DND-41 (cell line): Measurements from ENCODE around the gene ICA1.

Experiments used
- ATAC-seq: fragments of 200-7000 bp; cut with Tn5 transposase; 3 replicates; pipeline ENCODE4 v1.9.1; 2021; ENCODE audit warnings: low read depth; ENCODE audit not compliant: insufficient read depth
- DNase-seq: peaks from one replicate; pipeline ENCODE4 v3.0.0-alpha.2; 2020
- H2AFZ ChIP-seq: 2 replicates; pipeline ENCODE4 v1.6.0; 2012; ENCODE audit warnings: low read depth, low read length
- H3K27ac ChIP-seq: 2 replicates; pipeline ENCODE4 v1.5.1; 2012; ENCODE audit warnings: low read length, inconsistent platforms
- H3K27me3 ChIP-seq: fragments of 200-600 bp; sonication (generic); 2 replicates; pipeline ENCODE4 v1.6.0; 2012; ENCODE audit warnings: low read length, mild to moderate bottlenecking, inconsistent platforms; ENCODE audit not compliant: insufficient read depth, poor library complexity
- H3K36me3 ChIP-seq: 2 replicates; pipeline ENCODE4 v1.5.1; 2012; ENCODE audit warnings: low read length, inconsistent platforms; ENCODE audit not compliant: insufficient read depth
- H3K4me1 ChIP-seq: 2 replicates; pipeline ENCODE4 v1.5.1; 2012; ENCODE audit warnings: mild to moderate bottlenecking, low read length; ENCODE audit not compliant: insufficient read depth
- H3K4me2 ChIP-seq: 2 replicates; pipeline ENCODE4 v1.6.0; 2012; ENCODE audit warnings: mild to moderate bottlenecking, moderate library complexity, low read length, inconsistent platforms; ENCODE audit not compliant: insufficient read depth
- H3K4me3 ChIP-seq, 2 experiments: fragments of 200-600 bp in 1 of 2; shearing (Covaris generic) in 1 of 2; 2 replicates each; pipeline ENCODE4 v1.5.1; 2012 to 2016; ENCODE audit warnings: inconsistent platforms in 2 of 2, low read length in 2 of 2, mild to moderate bottlenecking in 2 of 2, low read depth in 1 of 2, moderate library complexity in 1 of 2
- H3K79me2 ChIP-seq: 2 replicates; pipeline ENCODE4 v1.6.0; 2012; ENCODE audit warnings: low read length, inconsistent platforms; ENCODE audit not compliant: insufficient read depth
- H3K9ac ChIP-seq: 2 replicates; pipeline ENCODE4 v1.6.0; 2012; ENCODE audit warnings: low read depth, mild to moderate bottlenecking, inconsistent platforms, low read length, moderate library complexity
- H3K9me3 ChIP-seq: 2 replicates; pipeline ENCODE4 v1.5.1; 2012; ENCODE audit warnings: low read length, moderate library complexity, mild to moderate bottlenecking, inconsistent platforms; ENCODE audit not compliant: insufficient read depth, severe bottlenecking
- H4K20me1 ChIP-seq: 2 replicates; pipeline ENCODE4 v1.6.0; 2012; ENCODE audit warnings: low read length; ENCODE audit not compliant: insufficient read depth
- CTCF ChIP-seq: IDR thresholded peaks from 2 replicates; pipeline ENCODE4 v1.5.1; 2012; ENCODE audit warnings: borderline replicate concordance, low read length, moderate library complexity, mild to moderate bottlenecking; ENCODE audit not compliant: poor library complexity, severe bottlenecking; ENCODE audit errors: extremely low read depth
- EZH2 ChIP-seq: IDR thresholded peaks from 3 replicates; pipeline ENCODE4 v1.6.1; 2012; ENCODE audit warnings: borderline replicate concordance, low read depth, mild to moderate bottlenecking, moderate library complexity, low read length, inconsistent platforms; ENCODE audit not compliant: severe bottlenecking

The ICA1 gene

GRCh38 chr7:8146788-8147413, 115.1 kb downstream of the ICA1 start:
- no peak for DNase-seq
- no peak overlapping the region for H3K4me2 ChIP-seq

GRCh38 chr7:8146106-8146787, 115.7 kb downstream of the ICA1 start:
- TF ChIP-seq EZH2 (no peak), CTCF (no peak)
- no peaks in the 10 kb centered on the region for H4K20me1 ChIP-seq
- H3K4me1 ChIP-seq = peaks cover 19% of the 10 kb centered on the region
- no peaks in the 10 kb centered on the region for H3K36me3 ChIP-seq
- H3K4me3 ChIP-seq = no peak overlapping the region
- no peak overlapping the region for H3K4me2 ChIP-seq
- no peaks in the 10 kb centered on the region for H3K79me2 ChIP-seq
- DNase-seq = no peak
- no peak overlapping the region for H2AFZ ChIP-seq
- no peak overlapping the region for H3K9ac ChIP-seq
- no peaks in the 10 kb centered on the region for H3K27me3 ChIP-seq
- ATAC-seq = no peak
- H3K27ac ChIP-seq = no peak overlapping the region
- no peaks in the 10 kb centered on the region for H3K9me3 ChIP-seq

More at GRCh38 chr7:8146788-8147413, 115.1 kb downstream of the ICA1 start:
- TF ChIP-seq EZH2 (no peak), CTCF (no peak)
- no peak overlapping the region for H3K27ac ChIP-seq
- no peaks in the 10 kb centered on the region for H3K9me3 ChIP-seq
- no peaks in the 10 kb centered on the region for H3K27me3 ChIP-seq
- H3K4me3 ChIP-seq = no peak overlapping the region
- no peaks in the 10 kb centered on the region for H3K79me2 ChIP-seq
- H3K4me1 ChIP-seq = peaks cover 19% of the 10 kb centered on the region
- H2AFZ ChIP-seq = no peak overlapping the region
- no peak for ATAC-seq
- no peaks in the 10 kb centered on the region for H3K36me3 ChIP-seq
- no peak overlapping the region for H3K9ac ChIP-seq
- H4K20me1 ChIP-seq = no peaks in the 10 kb centered on the region

DNA sequence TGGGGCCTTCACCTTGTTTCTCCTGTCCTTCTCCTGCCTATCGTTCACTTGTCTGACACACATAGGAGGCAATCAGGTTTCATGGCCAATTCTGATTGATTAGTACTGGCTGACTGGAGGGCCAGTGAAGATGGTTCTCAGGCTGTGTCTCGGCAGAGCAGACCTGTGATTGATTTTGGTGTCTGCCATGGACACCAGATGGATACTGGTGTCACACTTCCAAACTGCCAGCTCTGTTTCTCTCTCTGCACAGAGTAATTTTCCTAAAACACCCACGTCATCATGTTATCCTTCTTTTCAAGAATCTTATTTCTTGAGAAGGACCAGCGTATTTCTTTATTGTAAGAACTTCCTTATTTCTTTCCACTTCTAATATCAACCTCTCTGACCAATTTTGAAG, 117.1 kb downstream of the ICA1 start:
- TF ChIP-seq EZH2 = no peak
- no peak for TF ChIP-seq CTCF
- DNase-seq (no peak), ATAC-seq (no peak)
- no peaks in the 10 kb centered on the region for H3K27me3 ChIP-seq
- H4K20me1 ChIP-seq = no peaks in the 10 kb centered on the region
- H3K4me1 ChIP-seq = peaks cover 15% of the 10 kb centered on the region
- H3K36me3 ChIP-seq = no peaks in the 10 kb centered on the region
- H3K9me3 ChIP-seq = no peaks in the 10 kb centered on the region
- H3K27ac ChIP-seq = no peak overlapping the region
- no peak overlapping the region for H3K4me2 ChIP-seq
- no peak overlapping the region for H3K9ac ChIP-seq
- no peak overlapping the region for H2AFZ ChIP-seq
- no peaks in the 10 kb centered on the region for H3K79me2 ChIP-seq
- no peak overlapping the region for H3K4me3 ChIP-seq
